HepG2 (cell line): Measurements from ENCODE around the gene DDX17. TPM values are rescaled to one million over a fixed set of nuclear protein-coding genes. Genes with fewer than 3 reads are reported as not detected.

Experiments used
- ARHGAP35 ChIP-seq: sonication (generic); formaldehyde crosslinking; IDR thresholded peaks from 2 replicates; pipeline ENCODE4 v1.9.0; 2022; ENCODE audit warnings: mild to moderate bottlenecking, inconsistent platforms, moderate library complexity, missing genetic modification reagents, borderline replicate concordance
- CC2D1A ChIP-seq: sonication (generic); formaldehyde crosslinking; IDR thresholded peaks from 2 replicates; pipeline ENCODE4 v1.8.1; 2023; ENCODE audit warnings: mild to moderate bottlenecking, missing genetic modification reagents
- CSRNP1 ChIP-seq: sonication (generic); formaldehyde crosslinking; IDR thresholded peaks from 2 replicates; pipeline ENCODE4 v1.8.1; 2023; ENCODE audit warnings: mild to moderate bottlenecking, missing genetic modification reagents
- GATA4 ChIP-seq: sonication (generic); IDR thresholded peaks from 2 replicates; pipeline ENCODE4 v1.6.1; 2016; ENCODE audit warnings: antibody characterized with exemption, low read depth, borderline replicate concordance
- GTF3A ChIP-seq: sonication (generic); formaldehyde crosslinking; conservative IDR thresholded peaks from 2 replicates; pipeline ENCODE4 v1.4.0; 2020; ENCODE audit warnings: mild to moderate bottlenecking, missing genetic modification reagents
- JDP2 ChIP-seq: sonication (generic); formaldehyde crosslinking; IDR thresholded peaks from 2 replicates; pipeline ENCODE4 v1.8.1; 2022; ENCODE audit warnings: missing genetic modification reagents, borderline replicate concordance
- PHF21A ChIP-seq: sonication (generic); formaldehyde crosslinking; IDR thresholded peaks from 2 replicates; pipeline ENCODE4 v1.5.0; 2020; ENCODE audit warnings: mild to moderate bottlenecking, missing genetic modification reagents
- SMAD3 ChIP-seq: sonication (generic); formaldehyde crosslinking; IDR thresholded peaks from 2 replicates; pipeline ENCODE4 v1.4.0; 2020; ENCODE audit warnings: missing genetic modification reagents
- ZMAT3 ChIP-seq: sonication (generic); formaldehyde crosslinking; conservative IDR thresholded peaks from 2 replicates; pipeline ENCODE4 v1.7.0; 2021; ENCODE audit warnings: missing genetic modification reagents
- ZNF207 ChIP-seq: fragments of 450-650 bp; IDR thresholded peaks from 2 replicates; pipeline ENCODE4 v1.6.1; 2016; ENCODE audit warnings: antibody characterized with exemption, borderline replicate concordance
- ZNF407 ChIP-seq: sonication (generic); formaldehyde crosslinking; IDR thresholded peaks from one replicate; pipeline ENCODE4 v1.5.1; 2020; ENCODE audit warnings: mild to moderate bottlenecking, missing genetic modification reagents; ENCODE audit errors: not compliant biosample characterization
- ZNF484 ChIP-seq: sonication (generic); formaldehyde crosslinking; IDR thresholded peaks from 2 replicates; pipeline ENCODE4 v1.5.1; 2020; ENCODE audit warnings: mild to moderate bottlenecking, low read depth, missing genetic modification reagents, borderline replicate concordance
- ZNF546 ChIP-seq: sonication (generic); formaldehyde crosslinking; conservative IDR thresholded peaks from 2 replicates; pipeline ENCODE4 v1.8.1; 2023; ENCODE audit warnings: mild to moderate bottlenecking, missing genetic modification reagents
- ZNF570 ChIP-seq: sonication (generic); formaldehyde crosslinking; IDR thresholded peaks from 2 replicates; pipeline ENCODE4 v1.4.0; 2020; ENCODE audit warnings: mild to moderate bottlenecking, missing genetic modification reagents, borderline replicate concordance
- ZNF780A ChIP-seq: sonication (generic); formaldehyde crosslinking; IDR thresholded peaks from 2 replicates; pipeline ENCODE4 v1.8.0; 2022; ENCODE audit warnings: mild to moderate bottlenecking, missing genetic modification reagents, moderate library complexity
- polyA plus RNA-seq, 8 experiments: library from polyadenylated mRNA; depleted of rRNA in 3 of 8; stranded (reverse) in 7 of 8; unstranded in 1 of 8; fragments of >200 nt; fragmentation: Illumina TruSeq in 4 of 8; extraction: Trizol in 4 of 8; gene quantifications; 2 replicates each; pipeline versions ENCODE4 v1.2.1 to v1.2.3, GENCODE V29; 2011 to 2016; ENCODE audit warnings: low read depth in 4 of 8, missing spikeins in 1 of 8, mixed read lengths in 1 of 8; ENCODE audit not compliant: insufficient read depth in 1 of 8
- total RNA-seq, 5 experiments: library from RNA; depleted of rRNA; stranded (reverse); fragments of >200 nt; fragmentation: Illumina TruSeq; extraction: Trizol; gene quantifications; 2 replicates each; pipeline ENCODE4 v1.2.3, GENCODE V29; 2016; ENCODE audit warnings: low read depth in 1 of 5
- TF ChIP-seq, protein P1 (sequence below): sonication (generic); formaldehyde crosslinking; IDR thresholded peaks from 2 replicates; pipeline ENCODE4 v1.5.1; 2020; ENCODE audit warnings: missing genetic modification reagents, mild to moderate bottlenecking, borderline replicate concordance

Gene DDX17
- total and polyA plus RNA-seq, 2 of the 13 experiments (the other 11 are each of a cell fraction or from before 2014, with no cell fraction given): 238 to 344 TPM

DNA sequence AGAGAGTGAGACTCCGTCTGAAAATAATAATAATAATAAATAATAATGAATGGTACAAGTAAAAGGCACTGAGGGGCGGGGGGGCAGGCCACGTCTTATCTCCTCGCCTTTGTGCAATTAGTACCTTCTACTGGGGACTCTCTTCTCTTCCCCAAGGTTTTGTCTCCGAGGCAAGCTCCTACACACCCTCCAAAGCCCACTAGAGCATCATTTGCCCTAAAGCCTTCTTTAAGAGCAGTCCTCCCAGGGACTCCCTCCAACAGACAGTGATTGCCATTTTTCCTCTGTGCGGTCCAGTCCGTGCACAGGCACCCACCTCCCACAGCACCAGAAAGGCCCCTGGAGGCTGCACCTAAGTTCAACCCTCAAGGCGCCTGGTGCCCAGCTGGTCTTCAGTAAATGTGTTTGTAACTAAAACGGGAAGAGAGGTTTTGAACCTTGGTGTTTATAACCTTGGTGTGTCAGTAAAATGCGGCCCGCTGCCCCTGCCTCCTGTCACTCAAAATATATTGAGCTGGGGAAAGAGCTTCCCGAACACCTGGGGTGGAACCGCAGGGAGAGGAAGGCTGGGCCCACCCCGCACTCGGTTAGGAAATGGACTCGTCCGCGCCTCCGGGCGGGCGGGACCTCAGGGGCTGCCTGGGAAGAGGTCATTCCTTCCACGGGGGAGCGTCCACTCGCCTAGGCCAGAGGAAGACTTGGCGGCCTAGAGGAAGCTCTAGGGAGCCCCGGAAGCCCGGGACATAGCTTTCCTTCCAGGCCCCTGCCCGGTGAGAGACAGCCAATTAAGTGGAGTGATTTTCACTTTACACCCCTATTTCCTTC, 42.9 kb downstream of the DDX17 start (continued):
- no peak for TF ChIP-seq ZNF207
- TF ChIP-seq, protein P1, sequence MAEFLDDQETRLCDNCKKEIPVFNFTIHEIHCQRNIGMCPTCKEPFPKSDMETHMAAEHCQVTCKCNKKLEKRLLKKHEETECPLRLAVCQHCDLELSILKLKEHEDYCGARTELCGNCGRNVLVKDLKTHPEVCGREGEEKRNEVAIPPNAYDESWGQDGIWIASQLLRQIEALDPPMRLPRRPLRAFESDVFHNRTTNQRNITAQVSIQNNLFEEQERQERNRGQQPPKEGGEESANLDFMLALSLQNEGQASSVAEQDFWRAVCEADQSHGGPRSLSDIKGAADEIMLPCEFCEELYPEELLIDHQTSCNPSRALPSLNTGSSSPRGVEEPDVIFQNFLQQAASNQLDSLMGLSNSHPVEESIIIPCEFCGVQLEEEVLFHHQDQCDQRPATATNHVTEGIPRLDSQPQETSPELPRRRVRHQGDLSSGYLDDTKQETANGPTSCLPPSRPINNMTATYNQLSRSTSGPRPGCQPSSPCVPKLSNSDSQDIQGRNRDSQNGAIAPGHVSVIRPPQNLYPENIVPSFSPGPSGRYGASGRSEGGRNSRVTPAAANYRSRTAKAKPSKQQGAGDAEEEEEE: no peak
- 0 out of 2 replicates have a peak, but pooled peaks have one; percentile 37 for TF ChIP-seq CSRNP1 (CRISPR knock-in tag)
- peak; percentile 69 for TF ChIP-seq SMAD3
- TF ChIP-seq ZNF780A: no peak
- TF ChIP-seq JDP2 (CRISPR knock-in tag): no peak
- no peak for TF ChIP-seq ZMAT3 (CRISPR knock-in tag)
- no peak for TF ChIP-seq ZNF407 (CRISPR knock-in tag)
- no peak for TF ChIP-seq ZNF484 (CRISPR knock-in tag)
- peak; percentile 19; the same call in 1 of the 2 replicates for TF ChIP-seq GATA4
- TF ChIP-seq GTF3A (CRISPR knock-in tag): no peak
- TF ChIP-seq CC2D1A (CRISPR knock-in tag): no peak
- TF ChIP-seq ZNF570 (CRISPR knock-in tag): no peak
- TF ChIP-seq PHF21A (CRISPR knock-in tag): peak; percentile 79
- no peak for TF ChIP-seq ZNF546 (CRISPR knock-in tag)
- no peak for TF ChIP-seq ARHGAP35 (CRISPR knock-in tag)
